H1 (cell line): ENCODE data around the gene ZBTB49. TPM values are rescaled to one million over a fixed set of nuclear protein-coding genes. Genes with fewer than 3 reads are reported as not detected.

Experiments used
- BACH1 ChIP-seq: IDR thresholded peaks from 2 replicates; pipeline ENCODE4 v1.6.1; 2012; ENCODE audit warnings: low read length, improper control_type of control experiment
- KDM4A ChIP-seq: IDR thresholded peaks from one replicate; pipeline ENCODE4 v1.7.1; 2012; ENCODE audit warnings: low read depth, mild to moderate bottlenecking, moderate library complexity, low read length, inconsistent platforms; ENCODE audit not compliant: severe bottlenecking
- POLR2AphosphoS5 ChIP-seq: IDR thresholded peaks from 2 replicates; pipeline ENCODE4 v1.6.1; 2011; ENCODE audit warnings: low read depth, low read length
- SIRT6 ChIP-seq: IDR thresholded peaks from one replicate; pipeline ENCODE4 v1.7.1; 2012; ENCODE audit warnings: low read length, inconsistent platforms
- YY1 ChIP-seq: IDR thresholded peaks from 2 replicates; pipeline ENCODE4 v1.6.1; 2011; ENCODE audit warnings: low read depth, mild to moderate bottlenecking, low read length
- polyA plus RNA-seq, 7 experiments: library from polyadenylated mRNA; depleted of rRNA in 3 of 7; stranded (reverse) in 5 of 7; unstranded in 2 of 7; fragments of >200 nt in 5 of 7; fragments of 200-250 nt in 2 of 7; gene quantifications; 1 replicate in 5 of 7; 2 replicates in 1 of 7; 4 replicates in 1 of 7; pipeline versions ENCODE4 v1.2.1 to v1.2.3, GENCODE V29; 2011 to 2013; ENCODE audit warnings: missing spikeins in 2 of 7, mixed read lengths in 2 of 7
- total RNA-seq: library from RNA; stranded (reverse); fragmentation: NEBNext Ultra II Directional; extraction: Animal tissue kit (Norgen Biotek cat#: 25700); gene quantifications from 2 replicates; pipeline ENCODE4 v1.2.1, GENCODE V29; 2021

Gene ZBTB49
- total and polyA plus RNA-seq, 2 of the 8 experiments (the other 6 are each of a cell fraction or from before 2014, with no cell fraction given): 4.2 to 6.8 TPM

- no peak for TF ChIP-seq KDM4A
- no peak for TF ChIP-seq POLR2AphosphoS5
- no peak for TF ChIP-seq SIRT6
- TF ChIP-seq BACH1: no peak
- no peak for TF ChIP-seq YY1
Measured at GRCh38 chr4:4329496-4329895, 39.4 kb downstream of the ZBTB49 start (continued).
